ENCODE measurements around the gene ZNF816.
A peak's percentile ranks its signal among the peaks of the same experiment; 100 is the strongest.

The ZNF816 gene

GRCh38 chr19:52962394-52963246 lies at the start of gene ZNF816:
Gene ZNF816 (minus strand): TSS chr19:52962881. CDS start chr19:52956089, 6,792 bp downstream.
- H3K9me3 ChIP-seq (ENCODE audit: control insufficient read depth in 2 of 2, low read length in 2 of 2), result peaks cover 19 to 27% of the 10 kb centered on the region in 2 donors
- H3K36me3 ChIP-seq (ENCODE audit: control insufficient read depth in 2 of 2, insufficient read depth in 2 of 2, low read length in 2 of 2), result peaks cover 18 to 28% of the 10 kb centered on the region in 2 donors
- no peaks in the 10 kb centered on the region for H3K27me3 ChIP-seq (ENCODE audit: control insufficient read depth in 2 of 2, insufficient read depth in 2 of 2, low read length in 2 of 2)
- H3K9ac ChIP-seq (ENCODE audit: low read depth in 1 of 2, low read length in 2 of 2), result peak within 1 kb of the TSS; percentile 89
- H3K4me3 ChIP-seq (ENCODE audit: low read length in 2 of 2), result peak within 1 kb of the TSS; percentile 93 to 94
- peaks cover 10 to 14% of the 10 kb centered on the region in 2 donors for H3K4me1 ChIP-seq (ENCODE audit: control insufficient read depth in 2 of 2, insufficient read depth in 2 of 2, low read length in 2 of 2)
- peak within 1 kb of the TSS; percentile 89 to 90 for H3K27ac ChIP-seq (ENCODE audit: low read depth in 2 of 2, low read length in 2 of 2)

GRCh38 chr19:53012006-53012405 lies 49.3 kb upstream of the ZNF816 start:
- Histone ChIP-seq H3K27ac (ENCODE audit: low read depth in 2 of 2, low read length in 2 of 2) (no peak overlapping the region), H3K4me1 (ENCODE audit: control insufficient read depth in 2 of 2, insufficient read depth in 2 of 2, low read length in 2 of 2) (no peaks in the 10 kb centered on the region), H3K9ac (ENCODE audit: low read depth in 1 of 2, low read length in 2 of 2) (no peak overlapping the region), H3K9me3 (ENCODE audit: control insufficient read depth in 2 of 2, low read length in 2 of 2) (peaks cover 3 to 4% of the 10 kb centered on the region in 2 donors), H3K4me3 (ENCODE audit: low read length in 2 of 2) (no peak overlapping the region), H3K27me3 (ENCODE audit: control insufficient read depth in 2 of 2, insufficient read depth in 2 of 2, low read length in 2 of 2) (no peaks in the 10 kb centered on the region), H3K36me3 (ENCODE audit: control insufficient read depth in 2 of 2, insufficient read depth in 2 of 2, low read length in 2 of 2) (no peaks in the 10 kb centered on the region)

DNA sequence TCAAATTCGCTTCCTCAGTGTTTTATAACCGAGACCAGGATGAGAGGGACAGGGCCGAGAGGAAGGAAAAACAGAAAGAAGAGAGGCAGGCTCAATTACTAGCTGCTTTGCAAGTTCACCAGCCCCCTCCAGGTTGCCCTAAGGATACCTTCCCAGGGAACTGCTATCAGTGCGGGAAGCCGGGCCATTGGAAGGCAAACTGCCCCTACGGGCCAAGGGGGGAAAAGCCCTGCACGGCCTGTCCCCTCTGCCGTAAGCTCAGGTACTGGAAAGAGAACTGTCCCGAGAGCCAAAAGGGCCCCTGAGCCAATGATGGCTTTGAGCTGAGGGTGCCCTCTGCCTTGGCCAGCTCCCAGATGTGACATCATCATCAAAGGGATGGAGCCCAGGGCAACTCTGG lies 47.8 kb upstream of the ZNF816 start:
- Histone ChIP-seq H3K4me3 (ENCODE audit: low read length in 2 of 2) (no peak overlapping the region), H3K4me1 (ENCODE audit: control insufficient read depth in 2 of 2, insufficient read depth in 2 of 2, low read length in 2 of 2) (no peaks in the 10 kb centered on the region), H3K36me3 (ENCODE audit: control insufficient read depth in 2 of 2, insufficient read depth in 2 of 2, low read length in 2 of 2) (no peaks in the 10 kb centered on the region), H3K27ac (ENCODE audit: low read depth in 2 of 2, low read length in 2 of 2) (no peak overlapping the region), H3K9ac (ENCODE audit: low read depth in 1 of 2, low read length in 2 of 2) (no peak overlapping the region), H3K27me3 (ENCODE audit: control insufficient read depth in 2 of 2, insufficient read depth in 2 of 2, low read length in 2 of 2) (no peaks in the 10 kb centered on the region), H3K9me3 (ENCODE audit: control insufficient read depth in 2 of 2, low read length in 2 of 2) (peaks cover under 1% of the 10 kb centered on the region in 2 donors)

DNA sequence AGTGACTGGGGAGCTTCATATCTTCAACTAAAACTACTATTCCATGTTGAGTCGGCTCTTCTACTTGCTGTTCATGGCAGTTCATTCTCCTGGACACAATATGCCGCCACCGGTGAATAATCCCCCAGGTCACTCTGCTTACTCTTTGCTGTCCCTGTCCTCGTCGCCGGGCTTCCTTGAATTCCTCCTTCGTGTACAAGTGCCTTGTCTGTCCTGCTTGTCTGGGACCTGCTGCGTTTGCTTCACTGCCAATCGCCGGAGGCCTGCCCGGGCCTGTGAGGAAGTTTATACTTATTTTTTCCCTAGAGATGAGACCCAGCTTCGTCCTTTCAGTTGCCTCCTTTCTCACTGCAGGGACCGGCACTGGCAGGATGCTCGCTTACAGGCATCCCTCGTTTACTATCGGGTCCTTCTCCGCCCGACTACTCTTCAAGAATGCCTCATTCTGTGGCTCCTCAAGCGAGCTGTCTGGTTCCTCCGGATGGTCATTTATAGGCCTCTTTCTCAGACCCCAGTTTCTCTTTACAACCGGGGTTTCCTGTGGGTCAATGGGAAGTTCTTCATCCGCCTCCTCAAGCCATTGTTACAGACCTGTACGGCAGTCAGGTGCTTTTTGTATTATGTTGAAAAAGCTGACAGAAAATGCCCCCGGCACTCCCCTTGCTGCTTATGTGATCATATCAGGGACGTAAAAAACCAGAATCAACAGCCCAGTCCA lies 45.5 kb upstream of the ZNF816 start:
- Histone ChIP-seq H3K27me3 (ENCODE audit: control insufficient read depth in 2 of 2, insufficient read depth in 2 of 2, low read length in 2 of 2) (no peaks in the 10 kb centered on the region), H3K9ac (ENCODE audit: low read depth in 1 of 2, low read length in 2 of 2) (no peak overlapping the region), H3K4me1 (ENCODE audit: control insufficient read depth in 2 of 2, insufficient read depth in 2 of 2, low read length in 2 of 2) (no peaks in the 10 kb centered on the region), H3K4me3 (ENCODE audit: low read length in 2 of 2) (no peak overlapping the region), H3K36me3 (ENCODE audit: control insufficient read depth in 2 of 2, insufficient read depth in 2 of 2, low read length in 2 of 2) (no peaks in the 10 kb centered on the region), H3K9me3 (ENCODE audit: control insufficient read depth in 2 of 2, low read length in 2 of 2) (no peaks in the 10 kb centered on the region), H3K27ac (ENCODE audit: low read depth in 2 of 2, low read length in 2 of 2) (no peak overlapping the region)

- H3K4me1 ChIP-seq (ENCODE audit: control insufficient read depth in 2 of 2, insufficient read depth in 2 of 2, low read length in 2 of 2), result no peaks in the 10 kb centered on the region
- H3K9ac ChIP-seq (ENCODE audit: low read depth in 1 of 2, low read length in 2 of 2), result no peak overlapping the region
- H3K9me3 ChIP-seq (ENCODE audit: control insufficient read depth in 2 of 2, low read length in 2 of 2), result no peaks in the 10 kb centered on the region
- no peaks in the 10 kb centered on the region for H3K36me3 ChIP-seq (ENCODE audit: control insufficient read depth in 2 of 2, insufficient read depth in 2 of 2, low read length in 2 of 2)
- H3K27ac ChIP-seq (ENCODE audit: low read depth in 2 of 2, low read length in 2 of 2), result no peak overlapping the region
- no peaks in the 10 kb centered on the region for H3K27me3 ChIP-seq (ENCODE audit: control insufficient read depth in 2 of 2, insufficient read depth in 2 of 2, low read length in 2 of 2)
- H3K4me3 ChIP-seq (ENCODE audit: low read length in 2 of 2), result peak overlapping the region in 1 of 2 donors; percentile 15
Observed at GRCh38 chr19:53007606-53008005, 44.9 kb upstream of the ZNF816 start.

- no peaks in the 10 kb centered on the region for H3K27me3 ChIP-seq (ENCODE audit: control insufficient read depth in 2 of 2, insufficient read depth in 2 of 2, low read length in 2 of 2)
- peak overlapping the region in 1 of 2 donors; percentile 15 for H3K4me3 ChIP-seq (ENCODE audit: low read length in 2 of 2)
- H3K4me1 ChIP-seq (ENCODE audit: control insufficient read depth in 2 of 2, insufficient read depth in 2 of 2, low read length in 2 of 2), result no peaks in the 10 kb centered on the region
- no peak overlapping the region for H3K27ac ChIP-seq (ENCODE audit: low read depth in 2 of 2, low read length in 2 of 2)
- no peaks in the 10 kb centered on the region for H3K9me3 ChIP-seq (ENCODE audit: control insufficient read depth in 2 of 2, low read length in 2 of 2)
- H3K36me3 ChIP-seq (ENCODE audit: control insufficient read depth in 2 of 2, insufficient read depth in 2 of 2, low read length in 2 of 2), result no peaks in the 10 kb centered on the region
- no peak overlapping the region for H3K9ac ChIP-seq (ENCODE audit: low read depth in 1 of 2, low read length in 2 of 2)
Observed at GRCh38 chr19:53007200-53007599, 44.5 kb upstream of the ZNF816 start.

DNA sequence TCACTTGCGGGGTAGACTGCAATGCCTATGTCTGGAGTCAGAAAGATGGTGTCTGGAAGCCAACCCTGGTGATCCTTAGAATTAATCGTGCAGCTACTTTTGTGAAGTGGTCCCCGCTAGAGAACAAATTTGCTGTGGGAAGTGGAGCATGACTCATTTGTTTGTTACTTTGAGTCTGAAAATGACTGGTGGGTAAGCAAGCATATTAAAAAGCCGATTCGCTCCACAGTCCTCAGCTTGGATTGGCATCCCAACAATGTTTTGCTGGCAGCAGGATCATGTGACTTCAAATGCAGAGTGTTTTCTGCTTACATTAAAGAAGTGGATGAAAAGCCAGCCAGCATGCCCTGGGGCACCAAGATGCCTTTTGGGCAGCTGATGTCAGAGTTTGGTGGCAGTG lies 41.6 kb upstream of the ZNF816 start:
- H3K9ac ChIP-seq (ENCODE audit: low read depth in 1 of 2, low read length in 2 of 2), result no peak overlapping the region

GRCh38 chr19:53002479-53002878 lies 39.8 kb upstream of the ZNF816 start:
- no peak overlapping the region for H3K27ac ChIP-seq (ENCODE audit: low read depth in 2 of 2, low read length in 2 of 2)
- H3K27me3 ChIP-seq (ENCODE audit: control insufficient read depth in 2 of 2, insufficient read depth in 2 of 2, low read length in 2 of 2), result no peaks in the 10 kb centered on the region
- H3K4me3 ChIP-seq (ENCODE audit: low read length in 2 of 2), result no peak overlapping the region
- H3K9ac ChIP-seq (ENCODE audit: low read depth in 1 of 2, low read length in 2 of 2), result no peak overlapping the region
- H3K36me3 ChIP-seq (ENCODE audit: control insufficient read depth in 2 of 2, insufficient read depth in 2 of 2, low read length in 2 of 2), result no peaks in the 10 kb centered on the region
- H3K4me1 ChIP-seq (ENCODE audit: control insufficient read depth in 2 of 2, insufficient read depth in 2 of 2, low read length in 2 of 2), result no peaks in the 10 kb centered on the region
- no peaks in the 10 kb centered on the region for H3K9me3 ChIP-seq (ENCODE audit: control insufficient read depth in 2 of 2, low read length in 2 of 2)

More for the DNA sequence above, 41.6 kb upstream of the ZNF816 start:
- no peaks in the 10 kb centered on the region for H3K27me3 ChIP-seq (ENCODE audit: control insufficient read depth in 2 of 2, insufficient read depth in 2 of 2, low read length in 2 of 2)
- no peaks in the 10 kb centered on the region for H3K4me1 ChIP-seq (ENCODE audit: control insufficient read depth in 2 of 2, insufficient read depth in 2 of 2, low read length in 2 of 2)
- H3K4me3 ChIP-seq (ENCODE audit: low read length in 2 of 2), result no peak overlapping the region
- H3K36me3 ChIP-seq (ENCODE audit: control insufficient read depth in 2 of 2, insufficient read depth in 2 of 2, low read length in 2 of 2), result no peaks in the 10 kb centered on the region
- H3K9me3 ChIP-seq (ENCODE audit: control insufficient read depth in 2 of 2, low read length in 2 of 2), result no peaks in the 10 kb centered on the region
- H3K27ac ChIP-seq (ENCODE audit: low read depth in 2 of 2, low read length in 2 of 2), result no peak overlapping the region

GRCh38 chr19:52997975-52998374 lies 35.3 kb upstream of the ZNF816 start:
- H3K4me3 ChIP-seq (ENCODE audit: low read length in 2 of 2), result no peak overlapping the region
- H3K9ac ChIP-seq (ENCODE audit: low read depth in 1 of 2, low read length in 2 of 2), result no peak overlapping the region
- no peaks in the 10 kb centered on the region for H3K36me3 ChIP-seq (ENCODE audit: control insufficient read depth in 2 of 2, insufficient read depth in 2 of 2, low read length in 2 of 2)
- H3K9me3 ChIP-seq (ENCODE audit: control insufficient read depth in 2 of 2, low read length in 2 of 2), result no peaks in the 10 kb centered on the region
- H3K4me1 ChIP-seq (ENCODE audit: control insufficient read depth in 2 of 2, insufficient read depth in 2 of 2, low read length in 2 of 2), result no peaks in the 10 kb centered on the region
- H3K27me3 ChIP-seq (ENCODE audit: control insufficient read depth in 2 of 2, insufficient read depth in 2 of 2, low read length in 2 of 2), result no peaks in the 10 kb centered on the region
- H3K27ac ChIP-seq (ENCODE audit: low read depth in 2 of 2, low read length in 2 of 2), result no peak overlapping the region

DNA sequence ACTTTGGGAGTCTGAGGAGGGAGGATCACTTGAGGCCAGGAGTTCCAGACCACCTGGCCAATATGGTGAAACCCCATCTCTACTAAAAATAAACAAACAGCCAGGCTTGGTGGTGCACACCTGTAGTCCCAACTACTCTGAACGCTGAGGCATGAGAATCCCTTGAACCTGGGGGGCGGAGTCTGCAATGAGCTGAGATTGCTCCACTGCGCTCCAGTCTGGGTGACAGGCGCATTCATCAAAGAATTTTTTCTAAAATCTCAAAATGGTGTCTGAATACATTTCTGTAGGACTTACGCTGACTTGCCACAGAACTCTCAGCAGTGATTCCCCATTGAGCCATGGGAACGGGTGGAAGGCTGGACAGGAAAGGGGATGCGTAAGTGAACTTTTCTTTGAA lies 33.0 kb upstream of the ZNF816 start:
- Histone ChIP-seq H3K4me3 (ENCODE audit: low read length in 2 of 2) (no peak overlapping the region), H3K36me3 (ENCODE audit: control insufficient read depth in 2 of 2, insufficient read depth in 2 of 2, low read length in 2 of 2) (no peaks in the 10 kb centered on the region), H3K27ac (ENCODE audit: low read depth in 2 of 2, low read length in 2 of 2) (no peak overlapping the region), H3K4me1 (ENCODE audit: control insufficient read depth in 2 of 2, insufficient read depth in 2 of 2, low read length in 2 of 2) (peaks cover 3 to 11% of the 10 kb centered on the region in 2 donors), H3K27me3 (ENCODE audit: control insufficient read depth in 2 of 2, insufficient read depth in 2 of 2, low read length in 2 of 2) (no peaks in the 10 kb centered on the region), H3K9me3 (ENCODE audit: control insufficient read depth in 2 of 2, low read length in 2 of 2) (no peaks in the 10 kb centered on the region), H3K9ac (ENCODE audit: low read depth in 1 of 2, low read length in 2 of 2) (no peak overlapping the region)
